ENCODE measurements around the gene MIDN. TPM values are rescaled to one million over a fixed set of nuclear protein-coding genes. Genes with fewer than 3 reads are reported as not detected.
A peak's percentile ranks its signal among the peaks of the same experiment; 100 is the strongest.

The MIDN gene
- total and polyA plus RNA-seq, 2 of the 4 experiments (the other 2 are of a cell fraction): 2.5 to 26.0 TPM

DNA sequence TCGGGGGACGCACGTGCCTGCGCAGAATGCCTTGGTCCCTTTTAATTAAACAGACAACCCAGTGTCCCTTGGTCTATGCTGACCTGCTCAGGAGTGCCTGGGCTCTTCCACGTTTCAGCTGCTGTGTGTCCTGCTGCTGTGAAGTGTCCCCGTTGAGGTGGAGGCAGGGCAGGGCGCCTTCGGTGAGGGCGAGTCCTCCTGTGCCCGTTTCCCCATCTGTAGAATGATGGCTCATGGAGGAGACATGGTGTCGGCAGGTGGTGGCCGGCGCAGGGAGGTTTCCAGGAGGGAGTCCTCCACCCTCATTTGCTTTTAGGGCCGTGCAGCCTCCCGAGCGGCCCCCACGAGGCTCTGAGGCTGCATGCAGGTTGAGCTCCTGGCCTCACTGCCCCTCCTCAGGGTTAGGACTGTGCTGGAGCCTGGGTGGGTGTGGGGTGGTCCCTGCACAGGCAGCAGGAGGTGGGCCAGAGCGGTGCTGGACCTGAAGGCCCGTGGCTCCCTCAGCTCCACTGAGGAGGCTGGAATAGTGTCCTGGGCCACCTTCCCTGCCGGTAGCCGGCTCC is 34.0 kb upstream of the MIDN start:
- peak overlapping the region; percentile 19 for H2BK5ac ChIP-seq (ENCODE audit: low read depth, low read length, poor library complexity, severe bottlenecking)
- H3K18ac ChIP-seq (ENCODE audit: low read depth, low read length): no peak overlapping the region
- H2BK120ac ChIP-seq (ENCODE audit: low read depth, low read length): peak overlapping the region; percentile 43; the same call in 1 of the 2 replicates
- CTCF ChIA-PET: no interaction called here
- H3K14ac ChIP-seq (replicated peaks; ENCODE audit: low read depth, low read length): no peak overlapping the region
- H3K23ac ChIP-seq (ENCODE audit: low read depth, low read length): peak overlapping the region; percentile 23
- in situ Hi-C loops (cut with MboI; ENCODE audit: low sequenced_read_pairs) (no loop called here), dilution Hi-C loops (cut with HindIII; ENCODE audit: low sequenced_read_pairs, unreplicated experiment) (no loop called here), intact Hi-C loops (cut with micrococcal nuclease) (no loop called here)
- H4K8ac ChIP-seq (ENCODE audit: low read depth in 2 of 2, low read length in 2 of 2): peak overlapping the region in 1 of 2 experiments; percentile 58; a peak in 2 of 4 replicates
- peak overlapping the region; percentile 69 for H3K4ac ChIP-seq (ENCODE audit: low read depth, low read length)
- H3K56ac ChIP-seq (ENCODE audit: extremely low read depth, insufficient read depth, low read length): no peak overlapping the region
- peak overlapping the region; percentile 60 for H4K91ac ChIP-seq (ENCODE audit: insufficient read depth, low read depth, low read length)
- H3K79me1 ChIP-seq (ENCODE audit: low read depth in 1 of 2, low read length in 2 of 2): peaks cover 12 to 87% of the 10 kb centered on the region in 2 experiments
- H2BK20ac ChIP-seq (ENCODE audit: low read depth, low read length): peak overlapping the region; percentile 35; the same call in 1 of the 2 replicates
- 0 out of 2 replicates have a peak overlapping the region, but pooled peaks have one; percentile 0 for H3K27ac ChIP-seq (ENCODE audit: insufficient read depth, low read length)
- no peaks in the 10 kb centered on the region for H3K27me3 ChIP-seq (ENCODE audit: control insufficient read depth, insufficient read depth, low read length)
- H3K9me1 ChIP-seq (ENCODE audit: insufficient read depth, low read length): peaks cover 24% of the 10 kb centered on the region
- H3K9me3 ChIP-seq (ENCODE audit: control insufficient read depth, insufficient read depth, low read length): no peaks in the 10 kb centered on the region
- no peak overlapping the region for H3K9ac ChIP-seq (ENCODE audit: low read depth, low read length)
- WGBS, 2 experiments (ENCODE audit: extremely low coverage in 2 of 2, insufficient read length in 1 of 2): 100% methylated on average over 3 of the region's 21 CpGs; no CpG with 5 or more reads in 1 of the 2 experiments
- TF ChIP-seq, protein P1, sequence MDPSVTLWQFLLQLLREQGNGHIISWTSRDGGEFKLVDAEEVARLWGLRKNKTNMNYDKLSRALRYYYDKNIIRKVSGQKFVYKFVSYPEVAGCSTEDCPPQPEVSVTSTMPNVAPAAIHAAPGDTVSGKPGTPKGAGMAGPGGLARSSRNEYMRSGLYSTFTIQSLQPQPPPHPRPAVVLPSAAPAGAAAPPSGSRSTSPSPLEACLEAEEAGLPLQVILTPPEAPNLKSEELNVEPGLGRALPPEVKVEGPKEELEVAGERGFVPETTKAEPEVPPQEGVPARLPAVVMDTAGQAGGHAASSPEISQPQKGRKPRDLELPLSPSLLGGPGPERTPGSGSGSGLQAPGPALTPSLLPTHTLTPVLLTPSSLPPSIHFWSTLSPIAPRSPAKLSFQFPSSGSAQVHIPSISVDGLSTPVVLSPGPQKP (IDR thresholded peaks at IDR 0.05; ENCODE audit: borderline replicate concordance, low read depth, low read length): no peak
- TF ChIP-seq POLR2A (IDR thresholded peaks at IDR 0.05; ENCODE audit: low read depth, low read length) (no peak), BHLHE40 (IDR thresholded peaks at IDR 0.05; ENCODE audit: low read depth, low read length) (no peak), MAZ (IDR thresholded peaks at IDR 0.05; ENCODE audit: borderline replicate concordance, low read depth, low read length) (no peak), MXI1 (IDR thresholded peaks at IDR 0.05; ENCODE audit: borderline replicate concordance, low read depth, low read length) (no peak), MAFK (IDR thresholded peaks at IDR 0.05; ENCODE audit: low read depth, low read length) (no peak), SMC3 (IDR thresholded peaks at IDR 0.05; ENCODE audit: low read depth, low read length) (no peak), NFE2L2 (IDR thresholded peaks at IDR 0.05; ENCODE audit: low read depth, low read length) (no peak), RAD21 (IDR thresholded peaks at IDR 0.05; ENCODE audit: low read length) (no peak), CEBPB (IDR thresholded peaks at IDR 0.05; ENCODE audit: low read depth, low read length) (no peak), RCOR1 (IDR thresholded peaks at IDR 0.05; ENCODE audit: insufficient replicate concordance, low read length) (no peak), FOS (IDR thresholded peaks at IDR 0.05; ENCODE audit: low read depth, low read length) (no peak), RFX5 (IDR thresholded peaks at IDR 0.05; ENCODE audit: low read depth, low read length) (no peak), CHD1 (IDR thresholded peaks at IDR 0.05; ENCODE audit: low read depth, low read length) (no peak)
- TF ChIP-seq, protein P2, sequence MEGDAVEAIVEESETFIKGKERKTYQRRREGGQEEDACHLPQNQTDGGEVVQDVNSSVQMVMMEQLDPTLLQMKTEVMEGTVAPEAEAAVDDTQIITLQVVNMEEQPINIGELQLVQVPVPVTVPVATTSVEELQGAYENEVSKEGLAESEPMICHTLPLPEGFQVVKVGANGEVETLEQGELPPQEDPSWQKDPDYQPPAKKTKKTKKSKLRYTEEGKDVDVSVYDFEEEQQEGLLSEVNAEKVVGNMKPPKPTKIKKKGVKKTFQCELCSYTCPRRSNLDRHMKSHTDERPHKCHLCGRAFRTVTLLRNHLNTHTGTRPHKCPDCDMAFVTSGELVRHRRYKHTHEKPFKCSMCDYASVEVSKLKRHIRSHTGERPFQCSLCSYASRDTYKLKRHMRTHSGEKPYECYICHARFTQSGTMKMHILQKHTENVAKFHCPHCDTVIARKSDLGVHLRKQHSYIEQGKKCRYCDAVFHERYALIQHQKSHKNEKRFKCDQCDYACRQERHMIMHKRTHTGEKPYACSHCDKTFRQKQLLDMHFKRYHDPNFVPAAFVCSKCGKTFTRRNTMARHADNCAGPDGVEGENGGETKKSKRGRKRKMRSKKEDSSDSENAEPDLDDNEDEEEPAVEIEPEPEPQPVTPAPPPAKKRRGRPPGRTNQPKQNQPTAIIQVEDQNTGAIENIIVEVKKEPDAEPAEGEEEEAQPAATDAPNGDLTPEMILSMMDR (conservative IDR thresholded peaks at IDR 0.05; ENCODE audit: low read depth, low read length): no peak
- TF ChIP-seq, protein P3, sequence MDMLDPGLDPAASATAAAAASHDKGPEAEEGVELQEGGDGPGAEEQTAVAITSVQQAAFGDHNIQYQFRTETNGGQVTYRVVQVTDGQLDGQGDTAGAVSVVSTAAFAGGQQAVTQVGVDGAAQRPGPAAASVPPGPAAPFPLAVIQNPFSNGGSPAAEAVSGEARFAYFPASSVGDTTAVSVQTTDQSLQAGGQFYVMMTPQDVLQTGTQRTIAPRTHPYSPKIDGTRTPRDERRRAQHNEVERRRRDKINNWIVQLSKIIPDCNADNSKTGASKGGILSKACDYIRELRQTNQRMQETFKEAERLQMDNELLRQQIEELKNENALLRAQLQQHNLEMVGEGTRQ (IDR thresholded peaks at IDR 0.05; ENCODE audit: low read depth, low read length): no peak
- 0 out of 2 replicates have a peak overlapping the region, but pooled peaks have one; percentile 7 for H4K5ac ChIP-seq (ENCODE audit: low read depth, low read length)
- no peak overlapping the region for H2BK15ac ChIP-seq (ENCODE audit: low read depth, low read length)
- H2AK9ac ChIP-seq (replicated peaks; ENCODE audit: low read depth, low read length, poor library complexity): peak overlapping the region; percentile 62
- no TSS peak for BruUV-seq (replicated peaks)
- DNase-seq (no peak), ATAC-seq (ENCODE audit: low read depth) (no peak)
- H2AK5ac ChIP-seq (ENCODE audit: low read depth, low read length): peak overlapping the region; percentile 98
- no peak overlapping the region for H3K4me2 ChIP-seq (ENCODE audit: low read depth, low read length)
- POLR2A ChIA-PET (ENCODE audit: unreplicated experiment): no interaction called here
- H2AFZ ChIP-seq (replicated peaks; ENCODE audit: low read length, poor library complexity): no peak overlapping the region
- peaks cover 77% of the 10 kb centered on the region for H4K20me1 ChIP-seq (ENCODE audit: insufficient read depth, low read length)
- H3K4me3 ChIP-seq (ENCODE audit: insufficient read depth, low read depth, low read length): no peak overlapping the region
- peaks cover 14% of the 10 kb centered on the region; the same call in 1 of the 2 replicates for H3K36me3 ChIP-seq (ENCODE audit: control insufficient read depth, insufficient read depth, low read length)
- peaks cover 22% of the 10 kb centered on the region for H3K4me1 ChIP-seq (ENCODE audit: control insufficient read depth, insufficient read depth, low read length)
